ENCODE results near the gene SIPA1L3.

DNA sequence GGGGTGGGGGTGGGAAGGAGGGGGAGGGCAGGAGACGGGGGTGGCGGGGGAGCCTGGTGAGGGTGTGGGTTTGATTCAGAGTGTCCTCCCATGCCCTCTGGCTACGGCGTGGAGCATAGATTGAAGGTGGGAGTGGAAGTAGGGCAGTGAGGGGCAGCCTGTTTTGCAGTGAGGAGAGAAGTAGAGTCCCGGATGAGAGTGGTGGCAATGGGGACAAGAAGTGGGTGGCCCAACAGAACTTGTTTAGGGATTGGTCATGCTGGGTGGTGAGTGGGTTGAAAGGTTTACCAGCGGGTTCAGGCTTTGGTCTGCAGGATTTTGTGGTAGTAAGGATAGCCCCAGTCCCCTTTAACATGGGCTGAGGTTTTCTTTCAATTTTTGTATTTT is 35.5 kb downstream of the SIPA1L3 start:
- TF ChIP-seq, protein P1, sequence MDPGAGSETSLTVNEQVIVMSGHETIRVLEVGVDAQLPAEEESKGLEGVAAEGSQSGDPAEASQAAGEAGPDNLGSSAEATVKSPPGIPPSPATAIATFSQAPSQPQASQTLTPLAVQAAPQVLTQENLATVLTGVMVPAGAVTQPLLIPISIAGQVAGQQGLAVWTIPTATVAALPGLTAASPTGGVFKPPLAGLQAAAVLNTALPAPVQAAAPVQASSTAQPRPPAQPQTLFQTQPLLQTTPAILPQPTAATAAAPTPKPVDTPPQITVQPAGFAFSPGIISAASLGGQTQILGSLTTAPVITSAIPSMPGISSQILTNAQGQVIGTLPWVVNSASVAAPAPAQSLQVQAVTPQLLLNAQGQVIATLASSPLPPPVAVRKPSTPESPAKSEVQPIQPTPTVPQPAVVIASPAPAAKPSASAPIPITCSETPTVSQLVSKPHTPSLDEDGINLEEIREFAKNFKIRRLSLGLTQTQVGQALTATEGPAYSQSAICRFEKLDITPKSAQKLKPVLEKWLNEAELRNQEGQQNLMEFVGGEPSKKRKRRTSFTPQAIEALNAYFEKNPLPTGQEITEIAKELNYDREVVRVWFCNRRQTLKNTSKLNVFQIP (CRISPR knock-in tag; IDR thresholded peaks at IDR 0.05; ENCODE audit: borderline replicate concordance, low read depth): no peak
- TF ChIP-seq TOX (CRISPR knock-in tag; IDR thresholded peaks at IDR 0.05; ENCODE audit: borderline replicate concordance): no peak
- TF ChIP-seq, protein P2, sequence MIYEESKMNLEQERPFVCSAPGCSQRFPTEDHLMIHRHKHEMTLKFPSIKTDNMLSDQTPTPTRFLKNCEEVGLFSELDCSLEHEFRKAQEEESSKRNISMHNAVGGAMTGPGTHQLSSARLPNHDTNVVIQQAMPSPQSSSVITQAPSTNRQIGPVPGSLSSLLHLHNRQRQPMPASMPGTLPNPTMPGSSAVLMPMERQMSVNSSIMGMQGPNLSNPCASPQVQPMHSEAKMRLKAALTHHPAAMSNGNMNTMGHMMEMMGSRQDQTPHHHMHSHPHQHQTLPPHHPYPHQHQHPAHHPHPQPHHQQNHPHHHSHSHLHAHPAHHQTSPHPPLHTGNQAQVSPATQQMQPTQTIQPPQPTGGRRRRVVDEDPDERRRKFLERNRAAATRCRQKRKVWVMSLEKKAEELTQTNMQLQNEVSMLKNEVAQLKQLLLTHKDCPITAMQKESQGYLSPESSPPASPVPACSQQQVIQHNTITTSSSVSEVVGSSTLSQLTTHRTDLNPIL (CRISPR knock-in tag; IDR thresholded peaks at IDR 0.05; ENCODE audit: low read depth): no peak
- TF ChIP-seq TCF4 (CRISPR knock-in tag; IDR thresholded peaks at IDR 0.05; ENCODE audit: borderline replicate concordance): no peak
- TF ChIP-seq, protein P3, sequence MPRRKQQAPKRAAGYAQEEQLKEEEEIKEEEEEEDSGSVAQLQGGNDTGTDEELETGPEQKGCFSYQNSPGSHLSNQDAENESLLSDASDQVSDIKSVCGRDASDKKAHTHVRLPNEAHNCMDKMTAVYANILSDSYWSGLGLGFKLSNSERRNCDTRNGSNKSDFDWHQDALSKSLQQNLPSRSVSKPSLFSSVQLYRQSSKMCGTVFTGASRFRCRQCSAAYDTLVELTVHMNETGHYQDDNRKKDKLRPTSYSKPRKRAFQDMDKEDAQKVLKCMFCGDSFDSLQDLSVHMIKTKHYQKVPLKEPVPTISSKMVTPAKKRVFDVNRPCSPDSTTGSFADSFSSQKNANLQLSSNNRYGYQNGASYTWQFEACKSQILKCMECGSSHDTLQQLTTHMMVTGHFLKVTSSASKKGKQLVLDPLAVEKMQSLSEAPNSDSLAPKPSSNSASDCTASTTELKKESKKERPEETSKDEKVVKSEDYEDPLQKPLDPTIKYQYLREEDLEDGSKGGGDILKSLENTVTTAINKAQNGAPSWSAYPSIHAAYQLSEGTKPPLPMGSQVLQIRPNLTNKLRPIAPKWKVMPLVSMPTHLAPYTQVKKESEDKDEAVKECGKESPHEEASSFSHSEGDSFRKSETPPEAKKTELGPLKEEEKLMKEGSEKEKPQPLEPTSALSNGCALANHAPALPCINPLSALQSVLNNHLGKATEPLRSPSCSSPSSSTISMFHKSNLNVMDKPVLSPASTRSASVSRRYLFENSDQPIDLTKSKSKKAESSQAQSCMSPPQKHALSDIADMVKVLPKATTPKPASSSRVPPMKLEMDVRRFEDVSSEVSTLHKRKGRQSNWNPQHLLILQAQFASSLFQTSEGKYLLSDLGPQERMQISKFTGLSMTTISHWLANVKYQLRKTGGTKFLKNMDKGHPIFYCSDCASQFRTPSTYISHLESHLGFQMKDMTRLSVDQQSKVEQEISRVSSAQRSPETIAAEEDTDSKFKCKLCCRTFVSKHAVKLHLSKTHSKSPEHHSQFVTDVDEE (CRISPR knock-in tag; IDR thresholded peaks at IDR 0.05): no peak
- TF ChIP-seq, protein P4, sequence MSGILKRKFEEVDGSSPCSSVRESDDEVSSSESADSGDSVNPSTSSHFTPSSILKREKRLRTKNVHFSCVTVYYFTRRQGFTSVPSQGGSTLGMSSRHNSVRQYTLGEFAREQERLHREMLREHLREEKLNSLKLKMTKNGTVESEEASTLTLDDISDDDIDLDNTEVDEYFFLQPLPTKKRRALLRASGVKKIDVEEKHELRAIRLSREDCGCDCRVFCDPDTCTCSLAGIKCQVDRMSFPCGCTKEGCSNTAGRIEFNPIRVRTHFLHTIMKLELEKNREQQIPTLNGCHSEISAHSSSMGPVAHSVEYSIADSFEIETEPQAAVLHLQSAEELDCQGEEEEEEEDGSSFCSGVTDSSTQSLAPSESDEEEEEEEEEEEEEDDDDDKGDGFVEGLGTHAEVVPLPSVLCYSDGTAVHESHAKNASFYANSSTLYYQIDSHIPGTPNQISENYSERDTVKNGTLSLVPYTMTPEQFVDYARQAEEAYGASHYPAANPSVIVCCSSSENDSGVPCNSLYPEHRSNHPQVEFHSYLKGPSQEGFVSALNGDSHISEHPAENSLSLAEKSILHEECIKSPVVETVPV (CRISPR knock-in tag; IDR thresholded peaks at IDR 0.05): no peak
- TF ChIP-seq, protein P5, sequence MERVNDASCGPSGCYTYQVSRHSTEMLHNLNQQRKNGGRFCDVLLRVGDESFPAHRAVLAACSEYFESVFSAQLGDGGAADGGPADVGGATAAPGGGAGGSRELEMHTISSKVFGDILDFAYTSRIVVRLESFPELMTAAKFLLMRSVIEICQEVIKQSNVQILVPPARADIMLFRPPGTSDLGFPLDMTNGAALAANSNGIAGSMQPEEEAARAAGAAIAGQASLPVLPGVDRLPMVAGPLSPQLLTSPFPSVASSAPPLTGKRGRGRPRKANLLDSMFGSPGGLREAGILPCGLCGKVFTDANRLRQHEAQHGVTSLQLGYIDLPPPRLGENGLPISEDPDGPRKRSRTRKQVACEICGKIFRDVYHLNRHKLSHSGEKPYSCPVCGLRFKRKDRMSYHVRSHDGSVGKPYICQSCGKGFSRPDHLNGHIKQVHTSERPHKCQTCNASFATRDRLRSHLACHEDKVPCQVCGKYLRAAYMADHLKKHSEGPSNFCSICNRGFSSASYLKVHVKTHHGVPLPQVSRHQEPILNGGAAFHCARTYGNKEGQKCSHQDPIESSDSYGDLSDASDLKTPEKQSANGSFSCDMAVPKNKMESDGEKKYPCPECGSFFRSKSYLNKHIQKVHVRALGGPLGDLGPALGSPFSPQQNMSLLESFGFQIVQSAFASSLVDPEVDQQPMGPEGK (CRISPR knock-in tag; IDR thresholded peaks at IDR 0.05; ENCODE audit: borderline replicate concordance): no peak
- no peak for TF ChIP-seq RARB (CRISPR knock-in tag; IDR thresholded peaks at IDR 0.05)
- TF ChIP-seq ZNF565 (CRISPR knock-in tag; conservative IDR thresholded peaks at IDR 0.05; ENCODE audit: low read depth): no peak
- no peak for TF ChIP-seq ZNF8 (CRISPR knock-in tag; IDR thresholded peaks at IDR 0.05)
